OCI-LY1 (cell line): ENCODE results near the gene CD81.

Experiments
- EZH2 ChIP-seq: fragments of 200-600 bp; sonication (generic), shearing (Covaris generic); IDR thresholded peaks from 2 replicates; pipeline ENCODE4 v1.8.0; 2017; ENCODE audit warnings: borderline replicate concordance, mixed run types, mild to moderate bottlenecking, antibody characterized with exemption, low read length, moderate library complexity, mixed read lengths
- TF ChIP-seq, protein P1 (sequence below): fragments of 200-600 bp; sonication (generic), shearing (Covaris generic); IDR thresholded peaks from 2 replicates; pipeline ENCODE4 v1.5.1; 2017; ENCODE audit warnings: mild to moderate bottlenecking, antibody characterized with exemption, low read length, moderate library complexity, mixed read lengths

DNA sequence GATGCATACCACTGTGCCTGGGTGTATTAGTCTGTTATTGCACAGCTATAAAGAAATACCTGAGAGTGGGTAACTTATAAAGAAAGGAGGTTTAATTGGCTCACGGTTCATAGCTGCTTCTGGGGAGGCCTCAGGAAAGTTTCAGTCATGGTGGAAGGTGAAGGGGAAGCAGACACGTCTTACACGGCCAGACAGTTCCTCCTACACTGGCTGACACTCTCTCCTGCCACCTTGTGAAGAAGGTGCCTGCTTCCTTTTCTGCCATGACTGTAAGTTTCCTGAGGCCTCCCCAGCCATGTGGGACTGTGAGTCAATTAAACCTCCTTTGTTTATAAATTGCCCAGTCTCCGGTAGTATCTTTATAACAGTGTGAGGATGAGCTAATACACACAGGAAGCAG is 33.6 kb upstream of the CD81 start:
- TF ChIP-seq, protein P1, sequence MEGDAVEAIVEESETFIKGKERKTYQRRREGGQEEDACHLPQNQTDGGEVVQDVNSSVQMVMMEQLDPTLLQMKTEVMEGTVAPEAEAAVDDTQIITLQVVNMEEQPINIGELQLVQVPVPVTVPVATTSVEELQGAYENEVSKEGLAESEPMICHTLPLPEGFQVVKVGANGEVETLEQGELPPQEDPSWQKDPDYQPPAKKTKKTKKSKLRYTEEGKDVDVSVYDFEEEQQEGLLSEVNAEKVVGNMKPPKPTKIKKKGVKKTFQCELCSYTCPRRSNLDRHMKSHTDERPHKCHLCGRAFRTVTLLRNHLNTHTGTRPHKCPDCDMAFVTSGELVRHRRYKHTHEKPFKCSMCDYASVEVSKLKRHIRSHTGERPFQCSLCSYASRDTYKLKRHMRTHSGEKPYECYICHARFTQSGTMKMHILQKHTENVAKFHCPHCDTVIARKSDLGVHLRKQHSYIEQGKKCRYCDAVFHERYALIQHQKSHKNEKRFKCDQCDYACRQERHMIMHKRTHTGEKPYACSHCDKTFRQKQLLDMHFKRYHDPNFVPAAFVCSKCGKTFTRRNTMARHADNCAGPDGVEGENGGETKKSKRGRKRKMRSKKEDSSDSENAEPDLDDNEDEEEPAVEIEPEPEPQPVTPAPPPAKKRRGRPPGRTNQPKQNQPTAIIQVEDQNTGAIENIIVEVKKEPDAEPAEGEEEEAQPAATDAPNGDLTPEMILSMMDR, result no peak
- no peak for TF ChIP-seq EZH2
